NCI-H2171 (cell line): ENCODE measurements around the gene NCKAP5.

ENCODE experiments used
- DNase-seq: peaks from one replicate; lab custom pipeline; 2025; lab: John Stamatoyannopoulos, UW

NCKAP5 gene

DNA sequence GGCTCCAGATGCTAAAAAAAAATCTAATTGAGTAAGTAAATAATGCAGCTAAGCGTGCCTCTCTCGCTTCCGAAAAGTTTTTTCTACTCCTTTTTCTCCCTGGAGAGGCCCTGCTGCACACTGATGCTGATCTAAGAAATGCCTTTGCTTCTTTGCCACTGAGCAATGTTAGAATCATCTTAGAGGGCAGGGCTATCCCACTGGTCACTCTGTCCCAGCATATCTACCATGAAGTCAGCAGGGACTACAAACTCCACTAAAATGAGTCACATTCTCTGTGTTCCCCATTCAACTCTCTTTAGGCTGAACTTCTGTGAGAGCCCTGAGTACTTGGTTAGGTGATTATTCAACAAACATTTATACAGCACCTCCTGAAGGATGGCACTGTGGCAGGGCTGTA is 770.7 kb downstream of the NCKAP5 start:
- no peak for DNase-seq

DNA sequence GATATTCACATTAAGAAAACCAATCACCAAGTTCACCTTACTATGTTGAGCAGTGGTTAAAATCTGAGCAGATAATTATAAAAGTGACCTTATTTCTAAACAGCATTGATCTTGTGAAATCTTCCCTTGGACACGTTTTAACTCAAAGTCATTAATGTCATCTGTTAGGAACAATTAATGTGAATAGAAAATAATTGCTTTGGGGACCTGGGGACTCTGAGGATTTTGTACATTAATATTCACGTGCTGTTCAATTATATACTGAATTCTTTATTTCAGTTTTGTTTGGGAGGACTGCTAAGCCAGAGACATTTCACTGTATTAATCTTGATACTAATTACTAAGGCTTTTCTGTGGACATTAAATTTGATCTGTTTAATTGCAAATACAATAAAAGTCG is 771.2 kb downstream of the NCKAP5 start:
- no peak for DNase-seq

DNA sequence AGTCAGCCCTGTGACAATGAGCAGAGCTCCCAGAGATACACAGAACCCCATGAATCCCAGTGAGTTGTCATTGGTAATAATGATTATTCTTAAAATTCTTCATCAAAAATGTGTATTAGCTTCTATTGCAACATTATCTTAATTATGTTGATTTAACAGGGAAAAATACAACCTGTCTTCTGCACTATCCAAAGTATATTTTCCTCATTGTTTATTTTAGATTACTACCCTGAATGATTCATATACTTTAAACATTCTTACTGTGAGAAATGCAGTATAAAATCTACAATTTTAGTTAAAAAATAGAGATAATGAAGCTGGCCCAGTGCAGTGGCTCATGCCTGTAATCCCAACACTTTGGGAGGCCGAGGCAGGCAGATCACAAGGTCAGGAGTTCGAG is 773.0 kb downstream of the NCKAP5 start:
- DNase-seq: no peak

DNA sequence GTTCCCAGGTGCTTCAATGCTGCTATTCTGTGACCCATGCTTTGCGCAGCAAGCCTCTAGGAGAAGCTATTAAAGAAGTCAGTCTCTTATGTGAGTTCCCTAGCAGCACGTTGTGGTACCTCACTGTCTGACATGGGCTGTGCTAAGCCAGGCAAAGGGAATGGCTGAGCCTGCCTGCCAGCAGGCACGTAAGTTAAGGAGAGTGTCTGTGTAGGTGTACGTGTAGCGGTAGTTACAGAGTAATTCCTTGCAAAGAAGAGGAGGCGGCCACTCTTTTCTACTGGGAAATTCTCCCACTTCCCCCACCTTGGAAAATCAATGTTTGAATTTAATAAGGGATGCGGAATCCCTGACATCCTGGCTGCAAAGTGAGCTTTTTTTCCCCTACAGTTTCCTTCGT is 774.7 kb downstream of the NCKAP5 start:
- DNase-seq: no peak

DNA sequence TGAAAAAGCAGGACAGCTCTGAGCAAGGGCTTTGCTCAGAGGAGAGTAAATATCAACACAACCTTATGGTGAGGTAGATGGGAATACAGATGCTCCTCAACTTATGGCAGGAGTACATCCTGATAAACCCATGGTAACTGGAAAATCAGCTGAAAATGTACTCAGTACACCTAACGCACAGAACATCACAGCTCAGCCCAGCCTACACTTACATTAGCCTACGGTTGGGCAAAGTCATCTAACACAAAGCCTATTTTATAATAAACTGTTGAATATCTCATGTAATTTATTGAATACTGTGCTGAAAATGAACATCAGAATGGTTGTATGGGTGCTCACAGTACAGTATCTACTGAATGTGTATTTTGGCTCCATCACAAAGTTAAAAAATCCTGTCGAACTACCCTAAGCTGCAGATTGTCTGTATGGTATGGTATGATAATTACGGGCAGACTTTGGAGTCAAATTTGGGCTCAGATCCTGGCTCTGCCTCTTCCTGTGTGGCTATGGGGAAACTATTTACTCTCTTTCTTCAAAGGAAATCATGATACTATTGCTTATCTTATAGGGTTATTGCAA is 778.0 kb downstream of the NCKAP5 start:
- no peak for DNase-seq

DNA sequence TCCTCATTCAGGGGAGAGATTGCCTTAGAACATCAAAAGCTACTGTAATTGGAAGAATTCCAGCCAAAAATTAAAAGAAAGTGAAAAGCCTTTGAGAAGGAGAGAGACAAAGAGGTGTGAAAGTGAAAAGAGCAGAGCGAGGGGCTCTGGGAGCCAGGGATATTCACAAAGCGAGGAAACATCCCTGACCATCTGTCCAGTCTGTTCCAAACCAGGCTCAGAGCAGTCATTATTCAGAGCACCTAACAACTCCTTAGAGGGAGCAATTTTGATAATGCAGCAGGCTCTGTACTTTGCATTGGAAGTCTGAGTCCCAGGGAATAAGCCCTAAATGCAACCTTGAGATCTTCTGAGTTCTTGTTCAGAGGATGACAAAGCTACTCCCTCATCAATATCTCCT is 779.2 kb downstream of the NCKAP5 start:
- no peak for DNase-seq

DNA sequence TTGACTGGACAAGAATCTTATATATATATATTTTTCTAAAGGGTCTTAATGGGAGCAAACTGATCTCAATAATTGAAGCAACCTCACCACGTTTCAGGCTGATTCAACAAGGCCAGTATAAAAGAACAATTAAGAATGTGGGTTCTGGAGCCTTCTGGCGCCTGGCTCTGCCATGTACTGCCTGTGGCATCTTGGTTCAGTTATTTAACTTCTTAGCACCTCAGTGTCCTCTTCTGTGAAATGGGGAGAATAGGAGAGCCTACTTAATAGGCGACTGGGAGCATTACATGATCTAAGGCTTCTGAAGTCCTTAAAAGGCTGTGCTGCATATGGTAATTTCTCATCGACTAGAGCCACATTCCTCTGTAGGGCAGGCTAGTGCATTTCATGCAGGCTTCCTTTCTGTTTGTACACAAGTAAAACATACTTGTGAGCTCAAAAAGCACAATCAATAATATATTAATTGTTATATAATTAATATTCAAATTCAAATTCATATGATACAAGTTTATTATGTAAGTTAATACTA is 779.9 kb downstream of the NCKAP5 start:
- DNase-seq: no peak

DNA sequence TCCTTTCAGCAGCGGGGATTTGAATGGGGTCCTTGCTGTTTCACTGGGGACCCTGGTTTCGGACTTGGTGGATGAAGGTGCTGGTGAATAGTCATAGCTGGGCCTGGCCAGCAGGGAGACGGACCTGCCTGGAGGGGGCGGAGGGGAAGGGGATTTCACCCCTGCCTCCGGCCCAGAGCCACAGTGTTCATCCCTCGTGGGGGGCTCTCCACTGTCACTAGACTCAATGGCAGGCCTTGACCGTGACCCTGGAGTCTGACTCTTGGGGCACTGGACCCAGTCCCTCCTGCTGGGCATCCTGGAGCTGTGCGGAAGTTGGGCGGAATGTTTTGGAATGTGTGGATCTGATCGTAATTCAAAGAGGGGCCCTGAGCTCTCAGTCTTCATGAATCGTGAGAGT is 784.4 kb downstream of the NCKAP5 start:
- no peak for DNase-seq

DNA sequence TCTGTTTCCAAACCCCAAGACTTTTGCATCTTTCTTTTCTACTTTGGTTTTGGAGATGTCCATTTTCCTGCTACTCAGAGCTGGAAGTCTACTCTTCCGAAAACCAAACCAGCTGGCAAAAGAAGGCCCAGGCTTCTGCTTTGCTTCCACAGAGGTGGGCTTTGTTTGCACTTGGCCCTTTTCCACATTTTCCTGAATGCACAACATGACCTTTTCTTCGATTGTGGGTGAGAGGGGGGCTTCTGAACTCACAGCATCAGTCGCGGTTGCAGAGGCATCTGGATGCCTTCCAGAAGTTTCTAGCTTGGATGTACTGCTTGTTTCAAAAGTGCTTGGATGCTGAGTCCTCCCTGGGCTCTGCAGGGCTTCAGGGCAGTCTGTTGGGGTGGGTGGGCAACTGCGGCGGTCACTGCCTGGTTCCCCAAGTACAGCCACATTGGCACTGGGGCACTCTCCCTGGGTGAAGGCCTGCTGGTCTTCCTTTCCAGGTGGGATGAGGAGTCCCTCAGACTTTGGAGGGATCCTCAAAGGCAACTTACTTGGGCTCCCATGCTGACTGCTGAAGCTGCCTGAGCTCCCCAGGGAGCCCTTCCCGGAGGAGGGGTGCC is 786.0 kb downstream of the NCKAP5 start:
- DNase-seq: no peak

DNA sequence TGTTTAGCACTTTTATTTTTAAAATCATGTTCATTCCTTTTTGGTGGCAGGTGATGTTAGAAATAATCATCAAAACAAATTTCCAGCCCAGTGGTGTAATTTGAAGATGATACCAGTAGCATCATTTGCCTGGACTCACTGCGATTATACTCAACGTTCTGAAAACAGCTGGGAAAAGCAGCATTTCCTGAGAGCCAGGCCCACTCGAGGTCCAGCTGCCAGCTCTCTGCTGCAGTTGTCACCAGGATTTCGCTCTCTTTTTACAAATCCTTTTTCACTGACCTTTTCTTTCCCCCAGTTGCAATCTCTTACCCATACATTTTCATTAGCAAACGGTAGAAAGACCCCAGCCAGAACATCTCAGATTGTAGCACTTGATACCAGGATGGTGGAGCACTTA is 787.6 kb downstream of the NCKAP5 start:
- DNase-seq: no peak

DNA sequence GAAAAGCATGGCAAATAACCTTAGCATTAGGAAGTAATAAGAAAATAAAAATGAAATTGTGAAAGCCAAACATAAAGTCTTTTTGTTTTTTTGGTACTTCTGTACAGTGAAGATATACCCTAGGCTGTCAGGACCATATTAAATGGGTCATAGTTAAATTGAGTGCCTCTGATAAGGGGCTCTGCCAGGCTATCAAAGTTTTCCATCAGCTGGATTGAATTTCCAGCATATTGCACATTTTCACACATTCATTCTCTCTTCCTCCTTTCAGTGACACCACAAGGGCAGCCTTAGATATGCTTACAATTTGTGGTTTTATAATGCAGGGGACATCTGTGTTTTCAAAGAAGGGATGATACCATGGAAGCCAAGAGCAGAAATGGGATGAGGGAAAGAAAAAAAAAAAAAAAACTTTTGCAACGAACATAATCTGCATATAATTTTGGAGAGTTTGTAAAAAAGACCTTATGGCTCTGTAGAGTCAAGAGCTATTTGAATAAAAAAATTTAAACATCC is 789.0 kb downstream of the NCKAP5 start:
- DNase-seq: no peak

DNA sequence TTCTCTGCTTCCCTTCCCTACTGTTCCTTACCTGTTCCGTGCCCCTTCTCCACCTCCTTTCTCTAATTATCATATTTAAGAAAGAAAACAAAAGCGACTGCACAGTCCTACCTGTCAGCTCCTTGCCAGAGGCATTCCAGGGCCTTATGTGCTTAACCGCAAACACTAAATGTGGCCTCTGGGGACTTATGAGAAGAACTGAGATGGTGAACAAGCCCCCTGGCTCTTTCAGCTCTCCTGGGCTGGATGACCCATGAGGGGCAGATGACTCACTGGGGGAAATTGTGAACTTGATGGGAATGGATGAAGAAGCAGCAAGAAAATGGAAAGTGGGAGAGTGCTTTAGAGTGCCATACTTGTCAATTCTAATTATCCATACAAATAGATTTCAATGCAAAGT is 792.0 kb downstream of the NCKAP5 start:
- DNase-seq: no peak

DNA sequence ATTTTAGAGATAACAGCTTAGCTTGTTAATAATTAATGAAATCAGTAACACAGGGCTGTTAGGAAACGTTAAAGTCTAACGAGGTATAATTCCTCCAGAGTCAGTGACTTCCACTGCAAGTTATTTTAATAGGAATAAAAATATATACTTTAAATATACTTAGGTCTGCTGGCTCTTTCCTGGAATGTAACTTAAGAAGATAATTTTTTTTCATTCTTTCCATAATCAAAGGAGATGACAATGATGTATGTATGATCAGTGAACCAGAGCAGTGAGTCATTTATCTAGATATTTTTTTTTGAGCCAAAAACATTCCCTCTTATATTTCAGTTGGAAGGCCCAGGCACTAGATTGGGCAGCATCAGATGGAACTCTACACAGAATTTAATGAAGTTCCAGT is 794.1 kb downstream of the NCKAP5 start:
- no peak for DNase-seq

DNA sequence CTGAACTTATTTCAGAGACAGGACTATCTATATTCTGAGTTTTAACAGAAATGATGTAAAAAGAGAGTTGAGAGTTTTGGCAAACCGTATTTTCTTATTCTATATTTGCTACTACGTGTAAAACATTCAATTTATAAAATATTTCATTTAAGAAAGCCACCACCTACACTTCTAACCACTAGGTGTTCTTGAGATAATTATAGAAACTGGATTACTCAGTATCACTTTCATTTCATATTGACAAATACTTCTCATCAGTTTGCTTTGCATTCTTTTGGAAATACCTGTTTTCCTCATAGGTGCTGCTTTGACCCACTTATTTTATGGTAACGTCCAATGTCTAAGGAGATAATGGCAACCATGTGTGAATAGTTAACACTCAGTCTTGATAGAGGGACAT is 794.9 kb downstream of the NCKAP5 start:
- no peak for DNase-seq

DNA sequence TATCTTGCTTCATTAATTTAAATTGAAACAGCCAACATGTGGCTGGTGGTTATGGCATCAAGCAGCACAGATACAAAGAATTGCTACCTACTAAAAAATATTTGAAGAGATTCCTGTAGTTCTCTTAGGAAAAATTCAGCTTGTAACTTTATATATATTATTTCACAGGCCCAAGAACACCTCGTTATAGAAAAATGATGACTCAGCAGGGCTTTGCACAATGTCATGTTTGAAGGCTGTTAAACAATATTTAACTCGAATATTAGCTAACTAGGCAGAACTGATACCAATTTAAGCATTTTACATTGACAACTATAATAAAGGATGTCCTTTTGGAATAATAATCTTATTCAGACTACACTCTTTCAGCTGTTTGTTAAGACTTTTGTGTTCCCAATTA is 795.9 kb downstream of the NCKAP5 start:
- no peak for DNase-seq

DNA sequence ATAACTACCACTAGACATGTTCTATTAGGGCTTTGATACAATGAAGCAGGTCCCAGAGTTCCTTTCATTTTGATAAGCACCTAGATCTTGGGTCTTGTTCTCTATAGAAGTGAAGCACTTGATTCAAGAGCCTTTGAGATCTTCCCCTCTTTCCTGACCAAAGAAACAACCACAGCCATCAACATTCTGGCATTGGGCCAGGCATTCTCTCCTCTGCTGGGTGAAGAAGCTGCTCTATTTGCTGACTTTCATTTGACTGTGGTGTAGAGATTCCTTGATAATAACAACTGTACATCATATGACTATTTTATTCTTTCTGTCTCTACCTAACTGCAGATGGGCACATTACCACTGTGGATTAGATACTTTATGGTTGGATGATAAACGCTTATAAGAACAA is 801.7 kb downstream of the NCKAP5 start:
- no peak for DNase-seq

DNA sequence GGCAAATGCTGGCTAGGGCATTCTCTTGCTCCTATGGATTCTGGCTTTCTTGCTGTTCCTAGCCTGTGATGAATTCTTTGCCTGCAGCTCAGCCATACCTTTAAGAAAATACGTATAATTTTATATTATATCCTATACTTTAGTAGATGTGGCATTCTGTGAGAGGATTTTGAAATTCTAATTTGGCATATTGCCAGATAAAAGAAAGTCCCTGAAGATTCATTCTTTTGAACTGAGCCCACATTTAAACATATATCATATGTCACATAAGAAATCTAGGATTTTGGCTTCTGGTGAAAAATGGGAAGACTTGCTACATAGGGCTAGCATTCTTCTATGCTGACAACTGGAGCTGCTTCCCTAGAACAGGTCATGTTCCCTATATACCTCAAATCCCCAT is 806.8 kb downstream of the NCKAP5 start:
- no peak for DNase-seq

DNA sequence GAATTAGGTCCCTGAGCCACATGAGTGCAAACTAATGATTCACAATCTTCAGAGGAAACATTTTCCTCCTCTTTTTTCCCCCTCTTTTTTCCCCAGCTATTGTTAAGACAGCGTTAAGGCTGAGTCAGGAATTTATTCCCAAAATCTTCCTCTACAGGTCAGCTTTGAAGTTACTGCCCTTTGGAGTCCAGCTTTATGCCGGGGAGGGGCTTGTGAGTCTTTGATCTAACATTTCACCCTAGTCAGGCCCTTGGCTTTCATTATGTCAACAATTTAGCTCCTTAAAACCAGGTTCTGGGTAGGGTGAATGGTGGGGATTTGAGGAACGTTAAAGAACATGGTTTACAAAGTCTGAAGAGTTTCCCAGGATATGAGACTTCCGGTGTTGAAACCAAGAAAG is 807.3 kb downstream of the NCKAP5 start:
- DNase-seq: no peak

DNA sequence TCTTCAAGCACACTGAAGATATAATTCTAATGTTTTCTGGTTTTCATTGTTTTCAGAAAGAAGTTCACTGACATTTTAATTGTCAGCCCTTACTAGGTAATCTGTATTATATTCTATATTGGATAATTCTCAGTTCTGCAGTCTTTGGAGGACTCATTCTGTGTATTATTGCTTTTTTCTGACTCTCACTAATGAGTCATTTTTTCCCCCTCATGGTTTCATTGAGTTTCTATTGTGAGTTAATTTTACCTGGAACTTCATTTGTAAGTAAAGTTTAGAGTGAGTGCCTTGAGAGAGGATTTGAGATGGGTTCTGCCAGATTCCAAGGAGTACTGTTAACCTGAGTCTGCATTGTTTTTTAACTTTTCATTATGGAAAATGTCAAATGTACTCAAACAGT is 807.9 kb downstream of the NCKAP5 start:
- no peak for DNase-seq

DNA sequence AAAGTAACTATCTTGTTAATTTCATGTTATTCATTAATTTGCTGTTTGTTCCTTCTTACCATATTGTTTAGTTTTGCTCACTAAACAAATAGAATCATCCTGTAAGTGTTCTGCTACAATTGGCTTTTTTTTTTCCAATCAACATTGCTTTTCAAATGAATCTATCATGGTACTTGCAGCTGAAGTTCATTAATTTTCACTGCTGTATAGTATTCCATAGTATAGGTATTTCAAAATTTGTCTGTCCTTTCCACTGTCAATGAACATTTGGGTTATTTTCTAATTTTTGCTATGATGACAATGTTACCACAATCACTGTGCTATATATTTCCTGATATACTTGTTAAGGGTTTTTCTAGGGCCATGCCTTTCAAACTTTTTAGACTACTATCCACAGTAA is 809.3 kb downstream of the NCKAP5 start:
- no peak for DNase-seq

DNA sequence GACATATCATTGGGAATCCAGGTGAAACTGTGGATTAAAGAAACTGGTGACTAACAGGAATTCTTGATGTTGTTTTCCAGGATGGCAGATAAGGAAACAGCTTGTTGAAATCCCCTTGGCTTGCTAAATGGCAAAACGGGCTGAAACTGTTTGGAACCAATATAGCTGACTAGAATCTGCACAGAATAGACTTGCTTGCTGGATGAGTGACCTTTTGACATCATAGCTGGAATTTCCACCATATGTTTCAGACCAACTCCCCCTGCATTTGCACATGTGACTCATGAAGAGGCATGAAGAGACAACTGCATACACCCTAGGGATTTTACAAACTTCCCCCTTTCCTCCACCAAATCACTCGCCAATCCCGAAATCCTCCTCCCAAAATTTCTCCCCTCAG is 810.6 kb downstream of the NCKAP5 start:
- no peak for DNase-seq

DNA sequence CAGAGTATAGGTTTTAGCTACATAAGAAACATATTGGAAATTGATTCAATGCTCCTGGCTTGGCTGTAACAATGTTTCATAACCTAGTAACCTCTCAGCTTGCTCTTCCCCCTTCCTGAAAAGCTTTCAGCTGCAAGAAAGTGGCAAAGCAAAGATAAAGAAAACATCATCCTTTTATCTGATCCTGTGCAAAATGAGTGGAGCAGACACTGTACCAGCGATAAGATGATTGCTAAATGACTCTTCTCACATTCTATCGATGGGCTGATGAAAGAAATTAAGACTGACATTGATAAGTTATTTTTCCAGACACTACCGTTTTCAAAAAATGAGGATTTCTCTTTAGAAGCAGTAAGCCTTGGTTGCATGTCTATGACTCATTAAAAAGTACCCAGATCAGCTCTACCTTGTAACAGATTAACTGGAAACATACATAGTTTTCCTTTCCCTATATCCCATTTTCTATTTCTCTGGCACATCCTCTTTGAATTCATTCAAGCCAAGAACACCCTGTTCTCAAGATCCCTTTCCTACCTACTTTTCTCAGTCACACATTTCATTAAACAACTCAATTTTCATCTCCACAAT is 811.2 kb downstream of the NCKAP5 start:
- DNase-seq: no peak

DNA sequence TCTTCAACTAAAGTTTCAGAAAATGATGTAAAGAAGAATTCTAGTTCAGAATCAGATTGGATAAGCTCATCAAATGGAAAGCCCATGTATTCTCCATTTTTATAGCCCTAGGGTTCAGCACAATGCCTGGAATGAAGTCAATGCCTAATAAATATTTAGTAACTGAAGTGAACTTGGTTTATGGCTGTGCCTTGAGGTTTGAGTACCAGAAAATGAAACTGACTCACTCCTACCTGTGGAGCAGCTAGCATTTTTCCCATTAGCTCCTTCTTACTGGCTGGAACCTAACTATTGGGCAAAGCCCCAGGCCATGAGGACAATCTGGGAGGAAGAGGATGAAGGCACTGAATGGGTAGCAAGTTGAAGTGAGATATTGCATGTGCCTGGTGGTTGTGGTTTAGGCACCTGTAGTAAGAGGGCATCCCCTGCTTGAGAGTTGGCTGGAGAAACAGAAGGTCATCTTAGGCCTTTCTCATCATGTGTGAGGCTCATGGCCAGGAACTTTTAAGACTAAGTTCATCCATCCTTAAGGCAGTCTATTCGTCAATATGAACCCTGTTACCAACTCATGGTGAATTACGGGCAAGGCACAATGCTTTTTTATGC is 813.3 kb downstream of the NCKAP5 start:
- no peak for DNase-seq
